ENCODE measurements around the gene FOXRED2. TPM values are rescaled to one million over a fixed set of nuclear protein-coding genes. Genes with fewer than 3 reads are reported as not detected.

Gene FOXRED2
- total and polyA plus RNA-seq, 2 experiments from 2014 or later = 11.5 to 38.3 TPM

- H3K27ac Mint-ChIP-seq = no peak overlapping the region
- no peaks in the 10 kb centered on the region for H3K27me3 ChIP-seq (ENCODE audit: insufficient read depth)
Observed at GRCh38 chr22:36552289-36552688, 45.4 kb upstream of the FOXRED2 start.

More at GRCh38 chr22:36552289-36552688, 45.4 kb upstream of the FOXRED2 start:
- TF ChIP-seq ZNF462 (CRISPR knock-in tag; IDR thresholded peaks at IDR 0.05) (no peak), EZH2phosphoT487 (IDR thresholded peaks at IDR 0.05; ENCODE audit: unreplicated experiment) (no peak), JUNB (IDR thresholded peaks at IDR 0.05; ENCODE audit: unreplicated experiment) (no peak), STAT1 (IDR thresholded peaks at IDR 0.05; ENCODE audit: unreplicated experiment) (no peak), POLR2AphosphoS5 (IDR thresholded peaks at IDR 0.05; ENCODE audit: low read depth) (no peak), NANOG (IDR thresholded peaks at IDR 0.05; ENCODE audit: borderline replicate concordance) (no peak), CREB1 (CRISPR knock-in tag; IDR thresholded peaks at IDR 0.05; ENCODE audit: low read depth) (no peak), ZNF114 (CRISPR knock-in tag; IDR thresholded peaks at IDR 0.05) (no peak), REST (IDR thresholded peaks at IDR 0.05; ENCODE audit: unreplicated experiment) (no peak), ZNF331 (CRISPR knock-in tag; IDR thresholded peaks at IDR 0.05; ENCODE audit: low read depth) (no peak)
- TF ChIP-seq, protein P1, sequence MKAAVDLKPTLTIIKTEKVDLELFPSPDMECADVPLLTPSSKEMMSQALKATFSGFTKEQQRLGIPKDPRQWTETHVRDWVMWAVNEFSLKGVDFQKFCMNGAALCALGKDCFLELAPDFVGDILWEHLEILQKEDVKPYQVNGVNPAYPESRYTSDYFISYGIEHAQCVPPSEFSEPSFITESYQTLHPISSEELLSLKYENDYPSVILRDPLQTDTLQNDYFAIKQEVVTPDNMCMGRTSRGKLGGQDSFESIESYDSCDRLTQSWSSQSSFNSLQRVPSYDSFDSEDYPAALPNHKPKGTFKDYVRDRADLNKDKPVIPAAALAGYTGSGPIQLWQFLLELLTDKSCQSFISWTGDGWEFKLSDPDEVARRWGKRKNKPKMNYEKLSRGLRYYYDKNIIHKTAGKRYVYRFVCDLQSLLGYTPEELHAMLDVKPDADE (IDR thresholded peaks at IDR 0.05) = no peak
- peaks cover 4% of the 10 kb centered on the region for H3K27me3 Mint-ChIP-seq (ENCODE audit: insufficient read depth, low read depth, poor library complexity)
- H4K20me1 ChIP-seq (replicated peaks; ENCODE audit: insufficient read depth) = no peaks in the 10 kb centered on the region
- no peak overlapping the region for H3K4me3 ChIP-seq
- ATAC-seq (no peak), DNase-seq (ENCODE audit: low spot score) (no peak)
- no peaks in the 10 kb centered on the region for H3K9me2 ChIP-seq (ENCODE audit: insufficient read depth)
- no peaks in the 10 kb centered on the region for H3K36me3 ChIP-seq (ENCODE audit: insufficient read depth)
- no peak overlapping the region for H3K4me3 Mint-ChIP-seq
- no peaks in the 10 kb centered on the region; the same call in 2 of the 3 replicates for H3K9me3 Mint-ChIP-seq
- no peak overlapping the region for H2AFZ ChIP-seq
- no peaks in the 10 kb centered on the region for H3K79me2 ChIP-seq (replicated peaks; ENCODE audit: insufficient read depth)
- peaks cover 4% of the 10 kb centered on the region; the same call in 1 of the 2 replicates for H3K4me1 ChIP-seq (ENCODE audit: insufficient read depth)
- H3K36me3 Mint-ChIP-seq (ENCODE audit: low read depth) = no peaks in the 10 kb centered on the region
- no peak overlapping the region for H3K27ac ChIP-seq (ENCODE audit: low read depth)
- H3K4me2 ChIP-seq = no peak overlapping the region
- H3K4me1 Mint-ChIP-seq = peaks cover 20% of the 10 kb centered on the region
- no peaks in the 10 kb centered on the region for H3F3A ChIP-seq (replicated peaks; ENCODE audit: low read depth)

All from GM23338 (cell line).